ENCODE measurements around the gene NFIB. TPM values are rescaled to one million over a fixed set of nuclear protein-coding genes. Genes with fewer than 3 reads are reported as not detected.
A peak's percentile ranks its signal among the peaks of the same experiment; 100 is the strongest.

The NFIB gene
- total RNA-seq, 2 donors from 2014 or later, result 47.0 to 65.9 TPM

- Histone ChIP-seq H3K27ac (no peak overlapping the region), H3K4me1 (peaks cover 61% of the 10 kb centered on the region), H3K4me3 (no peak overlapping the region), H3K36me3 (replicated peaks in 1 of 2; ENCODE audit: insufficient read depth in 1 of 2, low read depth in 2 of 2) (no peaks in the 10 kb centered on the region), H3K9me3 (no peaks in the 10 kb centered on the region), H3K27me3 (no peaks in the 10 kb centered on the region)
- no peak for ATAC-seq
- intact Hi-C loops (cut with DNase I), result no loop called here
- WGBS, 2 donors, result 92 to 95% methylated on average over 3 of the region's 3 CpGs
- DNase-seq, result no peak
- TF ChIP-seq, protein P1, sequence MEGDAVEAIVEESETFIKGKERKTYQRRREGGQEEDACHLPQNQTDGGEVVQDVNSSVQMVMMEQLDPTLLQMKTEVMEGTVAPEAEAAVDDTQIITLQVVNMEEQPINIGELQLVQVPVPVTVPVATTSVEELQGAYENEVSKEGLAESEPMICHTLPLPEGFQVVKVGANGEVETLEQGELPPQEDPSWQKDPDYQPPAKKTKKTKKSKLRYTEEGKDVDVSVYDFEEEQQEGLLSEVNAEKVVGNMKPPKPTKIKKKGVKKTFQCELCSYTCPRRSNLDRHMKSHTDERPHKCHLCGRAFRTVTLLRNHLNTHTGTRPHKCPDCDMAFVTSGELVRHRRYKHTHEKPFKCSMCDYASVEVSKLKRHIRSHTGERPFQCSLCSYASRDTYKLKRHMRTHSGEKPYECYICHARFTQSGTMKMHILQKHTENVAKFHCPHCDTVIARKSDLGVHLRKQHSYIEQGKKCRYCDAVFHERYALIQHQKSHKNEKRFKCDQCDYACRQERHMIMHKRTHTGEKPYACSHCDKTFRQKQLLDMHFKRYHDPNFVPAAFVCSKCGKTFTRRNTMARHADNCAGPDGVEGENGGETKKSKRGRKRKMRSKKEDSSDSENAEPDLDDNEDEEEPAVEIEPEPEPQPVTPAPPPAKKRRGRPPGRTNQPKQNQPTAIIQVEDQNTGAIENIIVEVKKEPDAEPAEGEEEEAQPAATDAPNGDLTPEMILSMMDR (IDR thresholded peaks at IDR 0.05), result no peak
- TF ChIP-seq POLR2A (IDR thresholded peaks at IDR 0.05), result no peak
These were observed 34.3 kb downstream of the NFIB start for GRCh38 chr9:14279671-14280070.

DNA sequence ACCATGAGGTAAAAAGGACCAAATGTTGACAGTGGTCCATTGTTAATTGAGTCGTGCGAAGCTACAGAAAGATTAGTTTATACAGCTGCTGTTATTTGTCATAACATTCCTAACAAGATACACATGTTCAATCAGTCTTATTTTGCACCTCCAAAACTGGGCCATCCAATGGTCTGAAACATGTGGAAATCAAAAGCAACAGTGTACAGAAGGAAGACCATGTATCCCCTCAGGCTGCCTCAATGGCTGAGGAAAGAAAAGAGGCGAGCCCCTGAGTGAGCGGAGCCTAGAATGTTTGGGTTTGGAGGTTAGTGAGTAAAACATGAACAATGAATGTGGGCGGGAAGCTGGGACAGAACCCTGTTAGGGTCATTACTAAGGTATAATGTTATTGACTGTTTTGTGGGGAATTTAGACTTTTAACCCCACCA is 35.6 kb downstream of the NFIB start:
- H3K9me3 ChIP-seq, result no peaks in the 10 kb centered on the region
- peaks cover 68% of the 10 kb centered on the region for H3K4me1 ChIP-seq

GRCh38 chr9:14277761-14278160 is 36.2 kb downstream of the NFIB start:
- no peak for TF ChIP-seq POLR2A (IDR thresholded peaks at IDR 0.05)
- TF ChIP-seq, protein P1 (IDR thresholded peaks at IDR 0.05), result no peak
- Histone ChIP-seq H3K36me3 (replicated peaks in 1 of 2; ENCODE audit: insufficient read depth in 1 of 2, low read depth in 2 of 2) (no peaks in the 10 kb centered on the region), H3K27ac (peak overlapping the region in 2 of 4 donors; percentile 19 to 25), H3K9me3 (no peaks in the 10 kb centered on the region), H3K4me3 (no peak overlapping the region), H3K27me3 (no peaks in the 10 kb centered on the region), H3K4me1 (peaks cover 68% of the 10 kb centered on the region)
- intact Hi-C loops (cut with DNase I), result no loop called here
- 71 to 78% methylated on average over 3 of the region's 3 CpGs for WGBS, 2 donors
- no peak for ATAC-seq
- no peak for DNase-seq

More for the DNA sequence above, 35.6 kb downstream of the NFIB start:
- Histone ChIP-seq H3K27me3 (no peaks in the 10 kb centered on the region), H3K4me3 (no peak overlapping the region), H3K36me3 (replicated peaks in 1 of 2; ENCODE audit: insufficient read depth in 1 of 2, low read depth in 2 of 2) (no peaks in the 10 kb centered on the region), H3K27ac (no peak overlapping the region)
- no peak for ATAC-seq
- WGBS, 2 donors, result 70 to 71% methylated on average over 5 of the region's 5 CpGs
- no peak for DNase-seq
- intact Hi-C loops (cut with DNase I), result no loop called here
- TF ChIP-seq, protein P1 (IDR thresholded peaks at IDR 0.05), result no peak
- no peak for TF ChIP-seq POLR2A (IDR thresholded peaks at IDR 0.05)

DNA sequence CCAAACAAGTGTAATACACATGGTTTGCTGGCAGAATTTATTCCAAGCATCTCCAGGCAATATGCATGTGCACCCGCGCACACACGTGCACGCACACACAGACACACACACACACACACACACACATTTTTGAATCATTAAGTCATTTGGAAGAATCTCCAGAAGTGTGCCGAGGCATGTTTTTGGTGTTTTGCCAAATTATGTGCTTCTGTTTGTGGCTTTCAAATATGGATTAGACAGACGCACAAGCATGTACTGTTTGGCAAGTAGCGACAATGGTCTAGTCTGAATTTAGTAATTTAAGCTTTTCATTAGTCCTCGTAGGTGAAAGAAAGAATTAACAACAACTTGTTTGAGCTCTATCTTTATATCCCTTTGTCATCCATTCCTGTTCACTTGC is 36.7 kb downstream of the NFIB start:
- TF ChIP-seq, protein P1 (IDR thresholded peaks at IDR 0.05), result no peak
- no peak for TF ChIP-seq POLR2A (IDR thresholded peaks at IDR 0.05)
- Histone ChIP-seq H3K4me3 (no peak overlapping the region), H3K27me3 (no peaks in the 10 kb centered on the region), H3K9me3 (no peaks in the 10 kb centered on the region), H3K4me1 (peaks cover 66% of the 10 kb centered on the region), H3K36me3 (replicated peaks in 1 of 2; ENCODE audit: insufficient read depth in 1 of 2, low read depth in 2 of 2) (no peaks in the 10 kb centered on the region), H3K27ac (peak overlapping the region in 3 of 4 donors; percentile 19 to 35 (median 25))
- intact Hi-C loops (cut with DNase I), result no loop called here
- 39 to 40% methylated on average over 8 of the region's 8 CpGs for WGBS, 2 donors
- peak in 3 of 4 donors; percentile 38 to 46 (median 41) for DNase-seq
- ATAC-seq, result peak; percentile 41

GRCh38 chr9:14275331-14275730 is 38.6 kb downstream of the NFIB start:
- H3K27me3 ChIP-seq, result no peaks in the 10 kb centered on the region
- 68% methylated on average over 5 of the region's 5 CpGs for WGBS, 2 donors
- DNase-seq (no peak), ATAC-seq (no peak)
- TF ChIP-seq, protein P1 (IDR thresholded peaks at IDR 0.05), result no peak
- TF ChIP-seq POLR2A (IDR thresholded peaks at IDR 0.05), result no peak
- H3K4me3 ChIP-seq, result no peak overlapping the region
- no peaks in the 10 kb centered on the region for H3K9me3 ChIP-seq
- H3K27ac ChIP-seq, result no peak overlapping the region
- intact Hi-C loops (cut with DNase I), result no loop called here
- peaks cover 74% of the 10 kb centered on the region for H3K4me1 ChIP-seq
- no peaks in the 10 kb centered on the region for H3K36me3 ChIP-seq (replicated peaks in 1 of 2; ENCODE audit: insufficient read depth in 1 of 2, low read depth in 2 of 2)

Data from body of pancreas (tissue), 4 donors.